Adrenal gland (tissue), 12 donors: ENCODE data around the gene CEP192. TPM values are rescaled to one million over a fixed set of nuclear protein-coding genes. Genes with fewer than 3 reads are reported as not detected.

ENCODE experiments used
- DNase-seq, 7 donors: peaks; one replicate each; pipeline ENCODE4 v3.0.0-alpha.2; 2019 to 2020
- H3K27ac ChIP-seq, 5 donors: fragments of 200-600 bp; sonication (generic) in 4 of 5; 1 replicate in 3 of 5; 2 replicates in 2 of 5; pipeline versions ENCODE4 v1.5.1 to v1.8.0; 2016 to 2020; ENCODE audit warnings: mild to moderate bottlenecking in 1 of 5
- H3K27me3 ChIP-seq: fragments of 200-600 bp; 2 replicates; pipeline ENCODE4 v1.8.0; 2021
- H3K36me3 ChIP-seq, 2 donors: fragments of 200-600 bp; replicated peaks in 1 of 2; 1 replicate in 1 of 2; 2 replicates in 1 of 2; pipeline versions ENCODE4 v1.5.1 to v1.8.0; 2018 to 2022
- H3K4me1 ChIP-seq, 2 donors: fragments of 200-600 bp; replicated peaks in 1 of 2; 1 replicate in 1 of 2; 2 replicates in 1 of 2; pipeline versions ENCODE4 v1.5.1 to v1.8.0; 2018 to 2021
- H3K4me3 ChIP-seq, 4 donors: fragments of 200-600 bp; sonication (generic) in 3 of 4; one replicate each; pipeline ENCODE4 v1.5.1; 2016 to 2018
- H3K9me3 ChIP-seq, 3 donors: fragments of 200-600 bp; sonication (generic) in 1 of 3; replicated peaks in 1 of 3; 1 replicate in 2 of 3; 2 replicates in 1 of 3; pipeline versions ENCODE4 v1.5.1 to v1.8.0; 2016 to 2021
- CTCF ChIP-seq, 6 experiments: fragments of 450-650 bp in 4 of 6; fragments of 200-600 bp in 2 of 6; sonication (generic) in 1 of 6; IDR thresholded peaks; 1 replicate in 5 of 6; 2 replicates in 1 of 6; pipeline versions ENCODE4 v1.5.1 to v1.8.0; 2016 to 2021; ENCODE audit warnings: antibody characterized with exemption in 6 of 6, mild to moderate bottlenecking in 2 of 6, moderate library complexity in 1 of 6
- POLR2A ChIP-seq, 2 donors: fragments of 450-650 bp; IDR thresholded peaks; one replicate each; pipeline ENCODE4 v1.6.1; 2017; ENCODE audit warnings: antibody characterized with exemption in 2 of 2, mild to moderate bottlenecking in 2 of 2, moderate library complexity in 1 of 2
- WGBS, 4 donors: extraction: QIAGEN DNeasy Blood & Tissue Kit in 2 of 4; methylation state at CpG; one replicate each; pipeline versions ENCODE4 v1.1.5 to v1.1.7; 2013 to 2017; 5-methylcytosine and 5-hydroxymethylcytosine counted together
- intact Hi-C, 2 donors: fragments of 100-400 bp; cut with DNase I; formaldehyde crosslinking; loops; one replicate each; pipeline versions ENCODE4 v1.14.1 to v1.15.0; 2022 to 2023
- polyA plus RNA-seq, 3 donors: library from polyadenylated mRNA; stranded (reverse); fragments of 200-250 nt in 2 of 3; fragments of 350-450 nt in 1 of 3; fragmentation: Illumina TruSeq in 1 of 3; extraction: RNeasy Lipid Tissue Mini Kit (QIAGEN cat#74804) in 1 of 3; gene quantifications; one replicate each; pipeline ENCODE4 v1.2.3, GENCODE V29; 2013 to 2014
- total RNA-seq, 9 donors: library from RNA; depleted of rRNA in 4 of 9; stranded (reverse); fragments of >200 nt in 4 of 9; fragments of 120-200 nt in 1 of 9; fragmentation: NEBNext Ultra II Directional in 1 of 9; extraction: Animal tissue kit (Norgen Biotek cat#: 25700) in 1 of 9; gene quantifications; one replicate each; pipeline versions ENCODE4 v1.1.0 to v1.2.4, GENCODE V29; 2013 to 2023
- donor health status: healthy with polysubstance abuse.
- donor health status: Bipolar disorder and iron deficiency.
- donor health status: DM: yes; HTN: yes; CAD: no.
- donor health status: DM: no; HTN: no; CAD: no.
- donor health status: DM: no; HTN: no; CAD: no.
- donor health status: DM: yes; HTN: yes; CAD: no.

CEP192 gene
- total and polyA plus RNA-seq, 12 donors, result 7.5 to 36.8 (median 16.3) TPM

DNA sequence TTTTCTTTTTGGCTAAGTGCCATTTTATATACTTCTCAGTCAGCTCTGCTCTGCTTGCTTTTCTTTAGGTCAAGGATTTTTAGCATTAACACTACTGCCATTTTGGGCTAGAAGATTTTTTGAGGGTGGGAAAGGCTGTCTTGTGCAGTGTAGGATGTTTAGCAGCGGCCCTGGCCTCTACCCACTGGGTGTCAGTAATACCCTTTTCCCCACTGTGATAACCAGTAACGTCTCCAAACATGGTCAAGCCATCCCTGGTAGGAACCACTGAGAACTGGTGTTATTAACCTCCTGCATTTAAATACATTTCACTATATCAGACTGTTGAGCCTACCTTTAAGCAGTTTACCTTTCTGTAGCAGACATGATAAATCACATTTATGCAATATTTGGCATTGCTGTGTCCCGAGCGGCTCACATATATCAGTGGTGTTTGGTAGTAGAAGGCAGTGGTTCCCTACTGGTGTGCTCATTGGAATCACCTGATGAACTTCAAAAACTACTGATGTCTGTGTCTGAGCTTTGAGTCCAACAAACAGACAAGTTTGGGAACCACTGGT, 70.5 kb downstream of the CEP192 start:
- Histone ChIP-seq H3K4me1 (no peaks in the 10 kb centered on the region), H3K27me3 (no peaks in the 10 kb centered on the region), H3K4me3 (no peak overlapping the region), H3K27ac (no peak overlapping the region), H3K36me3 (peaks cover 0 to 7% of the 10 kb centered on the region in 2 donors), H3K9me3 (no peaks in the 10 kb centered on the region)
- 88 to 97% (median 95%) methylated on average over 4 of the region's 4 CpGs for WGBS, 4 donors
- no peak for DNase-seq
- TF ChIP-seq POLR2A (IDR thresholded peaks at IDR 0.05) (no peak), CTCF (IDR thresholded peaks at IDR 0.05) (no peak)
- intact Hi-C loops, result no loop called here

GRCh38 chr18:13067124-13067523, 76.0 kb downstream of the CEP192 start:
- intact Hi-C loops, result no loop called here
- no peak for TF ChIP-seq POLR2A (IDR thresholded peaks at IDR 0.05)
- no peak for TF ChIP-seq CTCF (IDR thresholded peaks at IDR 0.05)

DNA sequence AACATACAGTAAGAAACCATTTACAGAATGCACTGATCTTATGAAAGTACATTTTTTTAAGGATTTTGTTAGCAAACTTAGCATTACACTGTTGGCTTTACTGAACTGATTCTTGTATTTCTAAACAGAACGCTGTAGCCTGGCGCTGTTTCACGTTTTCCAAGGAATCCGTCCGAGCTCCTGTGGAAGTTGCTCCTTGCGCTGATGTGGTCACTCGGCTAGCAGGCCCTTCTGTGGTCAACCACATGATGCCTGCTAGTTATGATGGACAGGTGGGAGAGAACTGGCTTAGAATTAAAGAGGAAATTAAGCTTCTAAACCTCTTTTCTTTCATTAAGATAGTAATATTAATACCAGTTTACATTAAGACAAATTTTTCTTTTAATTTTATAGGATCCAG, 76.8 kb downstream of the CEP192 start:
- H3K27me3 ChIP-seq, result no peaks in the 10 kb centered on the region
- no peak overlapping the region for H3K4me3 ChIP-seq
- peaks cover 0 to 38% of the 10 kb centered on the region in 2 donors for H3K36me3 ChIP-seq
- H3K9me3 ChIP-seq, result no peaks in the 10 kb centered on the region
- H3K27ac ChIP-seq, result no peak overlapping the region
- H3K4me1 ChIP-seq, result no peaks in the 10 kb centered on the region
- no peak for TF ChIP-seq POLR2A (IDR thresholded peaks at IDR 0.05)
- no peak for TF ChIP-seq CTCF (IDR thresholded peaks at IDR 0.05)
- 83 to 97% (median 96%) methylated on average over 7 of the region's 7 CpGs for WGBS, 4 donors
- intact Hi-C loops, result no loop called here
- DNase-seq, result no peak

More at GRCh38 chr18:13067124-13067523, 76.0 kb downstream of the CEP192 start:
- Histone ChIP-seq H3K9me3 (no peaks in the 10 kb centered on the region), H3K36me3 (peaks cover 0 to 34% of the 10 kb centered on the region in 2 donors), H3K27ac (no peak overlapping the region), H3K27me3 (no peaks in the 10 kb centered on the region), H3K4me3 (no peak overlapping the region), H3K4me1 (no peaks in the 10 kb centered on the region)
- 60 to 74% (median 71%) methylated on average over 4 of the region's 4 CpGs for WGBS, 4 donors
- DNase-seq, result no peak

- Histone ChIP-seq H3K27ac (no peak overlapping the region), H3K27me3 (no peaks in the 10 kb centered on the region), H3K9me3 (no peaks in the 10 kb centered on the region), H3K36me3 (peaks cover 0 to 38% of the 10 kb centered on the region in 2 donors), H3K4me3 (no peak overlapping the region), H3K4me1 (no peaks in the 10 kb centered on the region)
- no peak for DNase-seq
- TF ChIP-seq CTCF (IDR thresholded peaks at IDR 0.05), result no peak
- no peak for TF ChIP-seq POLR2A (IDR thresholded peaks at IDR 0.05)
- intact Hi-C loops, result no loop called here
- 80 to 90% (median 86%) methylated on average over 5 of the region's 5 CpGs for WGBS, 4 donors
These were observed 79.3 kb downstream of the CEP192 start for GRCh38 chr18:13070460-13070859.
